WTC11 (cell line): ENCODE results near the gene BICC1. TPM values are rescaled to one million over a fixed set of nuclear protein-coding genes. Genes with fewer than 3 reads are reported as not detected.

Source experiments
- ATAC-seq: fragments of 200-7000 bp; cut with Tn5 transposase; 2 replicates; pipeline ENCODE4 v1.10.0; 2021; ENCODE audit warnings: mild to moderate bottlenecking, moderate library complexity
- CTCF ChIA-PET: fragments of 300-600 bp; sonication (Branson Sonifier 250); formaldehyde crosslinking; loops from one replicate; lab custom pipeline; 2021; ENCODE audit warnings: antibody characterized with exemption; lab: Charles Lee
- POLR2A ChIA-PET: fragments of 350-600 bp; sonication (Branson Sonifier 250); formaldehyde crosslinking; loops from one replicate; lab custom pipeline; 2021; ENCODE audit warnings: antibody characterized with exemption; lab: Charles Lee
- DNase-seq: peaks from one replicate; pipeline ENCODE4 v3.0.0; 2021; ENCODE audit warnings: low spot score
- H3K27ac Mint-ChIP-seq: 2 replicates; pipeline ENCODE4 v1.8.0; 2021; ENCODE audit warnings: mixed read lengths
- H3K27me3 Mint-ChIP-seq: 2 replicates; pipeline ENCODE4 v1.8.0; 2021; ENCODE audit warnings: low read depth, mild to moderate bottlenecking, moderate library complexity, mixed read lengths
- H3K36me3 Mint-ChIP-seq: 2 replicates; pipeline ENCODE4 v1.8.0; 2021; ENCODE audit warnings: mixed read lengths
- H3K4me1 Mint-ChIP-seq: 2 replicates; pipeline ENCODE4 v1.8.0; 2022; ENCODE audit warnings: mixed read lengths
- H3K4me3 Mint-ChIP-seq: 2 replicates; pipeline ENCODE4 v1.8.0; 2021; ENCODE audit warnings: mild to moderate bottlenecking, moderate library complexity, mixed read lengths
- H3K9me3 Mint-ChIP-seq: 2 replicates; pipeline ENCODE4 v1.8.0; 2021; ENCODE audit warnings: mixed read lengths
- AR ChIP-seq: fragments of 250-450 bp; sonication (Bioruptor Pico); IDR thresholded peaks from 2 replicates; pipeline ENCODE4 v1.9.0; 2021; ENCODE audit warnings: mild to moderate bottlenecking
- ATF6 ChIP-seq: sonication (generic); formaldehyde crosslinking; IDR thresholded peaks from 2 replicates; pipeline ENCODE4 v1.8.1; 2023; ENCODE audit warnings: mild to moderate bottlenecking, missing genetic modification reagents
- CTCF ChIP-seq: fragments of 200-600 bp; IDR thresholded peaks from 2 replicates; pipeline ENCODE4 v1.8.0; 2022; ENCODE audit warnings: antibody characterized with exemption
- ETV6 ChIP-seq: sonication (generic); formaldehyde crosslinking; IDR thresholded peaks from 2 replicates; pipeline ENCODE4 v1.8.1; 2022; ENCODE audit warnings: mild to moderate bottlenecking, missing genetic modification reagents
- HMGA2 ChIP-seq: fragments of 250-450 bp; sonication (Bioruptor Pico); IDR thresholded peaks from 2 replicates; pipeline ENCODE4 v1.4.0; 2021; ENCODE audit warnings: mild to moderate bottlenecking, moderate library complexity
- IRF2 ChIP-seq: sonication (generic); formaldehyde crosslinking; IDR thresholded peaks from 2 replicates; pipeline ENCODE4 v1.8.0; 2022; ENCODE audit warnings: low read depth, missing genetic modification reagents, borderline replicate concordance
- MYBL2 ChIP-seq: sonication (generic); formaldehyde crosslinking; IDR thresholded peaks from 2 replicates; pipeline ENCODE4 v1.8.1; 2023; ENCODE audit warnings: mild to moderate bottlenecking, moderate library complexity, missing genetic modification reagents
- NR2C2 ChIP-seq: sonication (generic); formaldehyde crosslinking; IDR thresholded peaks from 2 replicates; pipeline ENCODE4 v1.8.0; 2022; ENCODE audit warnings: mild to moderate bottlenecking, missing genetic modification reagents
- RORB ChIP-seq: fragments of 250-450 bp; sonication (Bioruptor Pico); IDR thresholded peaks from 2 replicates; pipeline ENCODE4 v1.9.0; 2021; ENCODE audit warnings: mild to moderate bottlenecking
- SP1 ChIP-seq: sonication (generic); formaldehyde crosslinking; conservative IDR thresholded peaks from 2 replicates; pipeline ENCODE4 v1.8.1; 2022; ENCODE audit warnings: missing genetic modification reagents
- TEAD4 ChIP-seq: sonication (generic); formaldehyde crosslinking; IDR thresholded peaks from 2 replicates; pipeline ENCODE4 v1.8.0; 2022; ENCODE audit warnings: mild to moderate bottlenecking, missing genetic modification reagents
- ZNF121 ChIP-seq: sonication (generic); formaldehyde crosslinking; IDR thresholded peaks from 2 replicates; pipeline ENCODE4 v1.8.0; 2023; ENCODE audit warnings: missing genetic modification reagents
- ZNF425 ChIP-seq: fragments of 250-450 bp; sonication (Bioruptor Pico); conservative IDR thresholded peaks from 2 replicates; pipeline ENCODE4 v1.9.0; 2021; ENCODE audit warnings: mild to moderate bottlenecking
- ZNF671 ChIP-seq: fragments of 250-450 bp; sonication (Bioruptor Pico); IDR thresholded peaks from 2 replicates; pipeline ENCODE4 v1.8.0; 2021; ENCODE audit warnings: mild to moderate bottlenecking
- total RNA-seq: library from RNA; stranded (reverse); gene quantifications from 3 replicates; pipeline ENCODE4 v1.2.3, GENCODE V29; 2021

BICC1 gene
- total RNA-seq, 1 experiment from 2014 or later: 0.61 TPM

- ATAC-seq (no peak), DNase-seq (no peak)
- Mint-ChIP-seq H3K27me3 (peaks cover 23% of the 10 kb centered on the region), H3K4me1 (peaks cover 11% of the 10 kb centered on the region), H3K27ac (no peak overlapping the region), H3K36me3 (no peaks in the 10 kb centered on the region), H3K4me3 (peak overlapping the region; percentile 76), H3K9me3 (no peaks in the 10 kb centered on the region)
- ChIA-PET POLR2A (no interaction called here), CTCF (interaction anchor here (0.7 to 2.5 kb wide), 4 partner anchors 17 to 130 kb away, joined by 3 to 10 read pairs (median 4); no protein-coding TSS in a partner anchor)
- TF ChIP-seq AR (CRISPR knock-in tag) (no peak), ATF6 (CRISPR knock-in tag) (no peak), ZNF671 (no peak), ETV6 (CRISPR knock-in tag) (no peak), ZNF425 (CRISPR knock-in tag) (no peak), MYBL2 (no peak), HMGA2 (CRISPR knock-in tag) (no peak), CTCF (no peak), ZNF121 (CRISPR knock-in tag) (no peak)
These were observed 1.6 kb downstream of the BICC1 start for GRCh38 chr10:58514111-58514770.

GRCh38 chr10:58515291-58515941, 2.7 kb downstream of the BICC1 start:
- DNase-seq: no peak
- peaks cover 23% of the 10 kb centered on the region for H3K27me3 Mint-ChIP-seq
- H3K36me3 Mint-ChIP-seq: no peaks in the 10 kb centered on the region
- H3K9me3 Mint-ChIP-seq: no peaks in the 10 kb centered on the region
- H3K4me1 Mint-ChIP-seq: peaks cover 11% of the 10 kb centered on the region
- CTCF ChIA-PET: interaction anchor here (1.3 kb wide), 1 partner anchor 16 kb away, joined by 4 read pairs; no protein-coding TSS in a partner anchor
- no peak for TF ChIP-seq TEAD4 (CRISPR knock-in tag)
- no peak for TF ChIP-seq IRF2 (CRISPR knock-in tag)
- no peak for TF ChIP-seq RORB (CRISPR knock-in tag)
- TF ChIP-seq CTCF: no peak
- no peak for TF ChIP-seq SP1 (CRISPR knock-in tag)
- no peak for TF ChIP-seq NR2C2 (CRISPR knock-in tag)
- H3K27ac Mint-ChIP-seq: no peak overlapping the region
- POLR2A ChIA-PET: no interaction called here
- H3K4me3 Mint-ChIP-seq: no peak overlapping the region
- ATAC-seq: no peak
